ENCODE data around the gene BCLAF1. TPM values are rescaled to one million over a fixed set of nuclear protein-coding genes. Genes with fewer than 3 reads are reported as not detected.

BCLAF1 gene
- total and polyA plus RNA-seq, 2 experiments from 2014 or later: 133 to 151 TPM

GRCh38 chr6:136334853-136335252, 45.2 kb upstream of the BCLAF1 start:
- Histone ChIP-seq H4K20me1 (replicated peaks; ENCODE audit: insufficient read depth) (no peaks in the 10 kb centered on the region), H3K4me3 (no peak overlapping the region), H3K27me3 (ENCODE audit: insufficient read depth) (no peaks in the 10 kb centered on the region), H2AFZ (no peak overlapping the region), H3K9me2 (ENCODE audit: insufficient read depth) (no peaks in the 10 kb centered on the region), H3K79me2 (replicated peaks; ENCODE audit: insufficient read depth) (no peaks in the 10 kb centered on the region), H3K36me3 (ENCODE audit: insufficient read depth) (no peaks in the 10 kb centered on the region), H3K4me2 (no peak overlapping the region), H3F3A (replicated peaks; ENCODE audit: low read depth) (0 out of 2 replicates have a peak, but pooled peaks cover 2% of the 10 kb centered on the region), H3K27ac (ENCODE audit: low read depth) (no peak overlapping the region), H3K4me1 (ENCODE audit: insufficient read depth) (peaks cover 13% of the 10 kb centered on the region)
- peak; percentile 88 for ATAC-seq
- DNase-seq (ENCODE audit: low spot score): peak; percentile 74
- TF ChIP-seq JUNB (IDR thresholded peaks at IDR 0.05; ENCODE audit: unreplicated experiment) (no peak), CTCF (conservative IDR thresholded peaks at IDR 0.05; ENCODE audit: low read depth in 2 of 2) (peak; percentile 63 to 70)
- Mint-ChIP-seq H3K27ac (no peak overlapping the region), H3K4me1 (peaks cover 24% of the 10 kb centered on the region), H3K4me3 (no peak overlapping the region; the same call in 2 of the 3 replicates), H3K27me3 (ENCODE audit: insufficient read depth, low read depth, poor library complexity) (peaks cover 5% of the 10 kb centered on the region), H3K9me3 (no peaks in the 10 kb centered on the region), H3K36me3 (ENCODE audit: low read depth) (no peaks in the 10 kb centered on the region)

- no peak overlapping the region for H3K27ac ChIP-seq (ENCODE audit: low read depth)
- H3K27ac Mint-ChIP-seq: no peak overlapping the region
- H3K4me1 ChIP-seq (ENCODE audit: insufficient read depth): peaks cover 13% of the 10 kb centered on the region
- H3K4me1 Mint-ChIP-seq: peaks cover 24% of the 10 kb centered on the region
- H3K4me3 Mint-ChIP-seq: no peak overlapping the region
- no peaks in the 10 kb centered on the region for H4K20me1 ChIP-seq (replicated peaks; ENCODE audit: insufficient read depth)
- no peaks in the 10 kb centered on the region for H3K36me3 Mint-ChIP-seq (ENCODE audit: low read depth)
- peaks cover 5% of the 10 kb centered on the region for H3K27me3 Mint-ChIP-seq (ENCODE audit: insufficient read depth, low read depth, poor library complexity)
- H3K4me2 ChIP-seq: no peak overlapping the region
- no peaks in the 10 kb centered on the region for H3K27me3 ChIP-seq (ENCODE audit: insufficient read depth)
- DNase-seq (ENCODE audit: low spot score): no peak
- no peak; the same call in 2 of the 3 replicates for ATAC-seq
- no peaks in the 10 kb centered on the region for H3K36me3 ChIP-seq (ENCODE audit: insufficient read depth)
- no peak overlapping the region for H2AFZ ChIP-seq
- 0 out of 2 replicates have a peak, but pooled peaks cover 2% of the 10 kb centered on the region for H3F3A ChIP-seq (replicated peaks; ENCODE audit: low read depth)
- no peaks in the 10 kb centered on the region for H3K9me3 Mint-ChIP-seq
- H3K4me3 ChIP-seq: no peak overlapping the region
- no peaks in the 10 kb centered on the region for H3K9me2 ChIP-seq (ENCODE audit: insufficient read depth)
- H3K79me2 ChIP-seq (replicated peaks; ENCODE audit: insufficient read depth): no peaks in the 10 kb centered on the region
- no peak for TF ChIP-seq ETS1 (IDR thresholded peaks at IDR 0.05)
- no peak for TF ChIP-seq REST (IDR thresholded peaks at IDR 0.05; ENCODE audit: unreplicated experiment)
- no peak for TF ChIP-seq STAT1 (IDR thresholded peaks at IDR 0.05; ENCODE audit: unreplicated experiment)
- TF ChIP-seq ZNF331 (CRISPR knock-in tag; IDR thresholded peaks at IDR 0.05; ENCODE audit: low read depth): no peak
- TF ChIP-seq JUNB (IDR thresholded peaks at IDR 0.05; ENCODE audit: unreplicated experiment): no peak
- TF ChIP-seq POLR2AphosphoS5 (IDR thresholded peaks at IDR 0.05; ENCODE audit: low read depth): no peak
- TF ChIP-seq ZNF114 (CRISPR knock-in tag; IDR thresholded peaks at IDR 0.05): no peak
- no peak for TF ChIP-seq NANOG (IDR thresholded peaks at IDR 0.05; ENCODE audit: borderline replicate concordance)
- no peak for TF ChIP-seq CREB1 (CRISPR knock-in tag; IDR thresholded peaks at IDR 0.05; ENCODE audit: low read depth)
Measured at GRCh38 chr6:136334465-136334846, 44.8 kb upstream of the BCLAF1 start.

Data from GM23338 (cell line).